Ishikawa (cell line): ENCODE data around the gene SHKBP1.

Experiments
- CEBPB ChIP-seq: IDR thresholded peaks from 2 replicates; pipeline ENCODE4 v1.6.1; 2012
- CREB1 ChIP-seq: IDR thresholded peaks from 2 replicates; pipeline ENCODE4 v1.6.1; 2012; ENCODE audit warnings: low read depth
- EGR1 ChIP-seq: IDR thresholded peaks from 2 replicates; pipeline ENCODE4 v1.6.1; 2012
- EP300 ChIP-seq: IDR thresholded peaks from 2 replicates; pipeline ENCODE4 v1.6.1; 2012; ENCODE audit warnings: borderline replicate concordance
- FOXM1 ChIP-seq: IDR thresholded peaks from 2 replicates; pipeline ENCODE4 v1.6.1; 2012; ENCODE audit warnings: low read depth, borderline replicate concordance
- NFIC ChIP-seq: IDR thresholded peaks from 2 replicates; pipeline ENCODE4 v1.6.1; 2012
- RAD21 ChIP-seq: IDR thresholded peaks from 2 replicates; pipeline ENCODE4 v1.6.1; 2012; ENCODE audit warnings: low read depth
- TAF1 ChIP-seq: IDR thresholded peaks from 2 replicates; pipeline ENCODE4 v1.6.1; 2012; ENCODE audit warnings: low read depth, mild to moderate bottlenecking
- TCF12 ChIP-seq: IDR thresholded peaks from 2 replicates; pipeline ENCODE4 v1.6.1; 2012; ENCODE audit warnings: low read depth
- TEAD4 ChIP-seq: IDR thresholded peaks from 2 replicates; pipeline ENCODE4 v1.6.1; 2012
- YY1 ChIP-seq: IDR thresholded peaks from 2 replicates; pipeline ENCODE4 v1.6.1; 2012; ENCODE audit warnings: low read depth
- ZBTB7A ChIP-seq: IDR thresholded peaks from 2 replicates; pipeline ENCODE4 v1.6.1; 2012; ENCODE audit warnings: low read depth
- TF ChIP-seq, protein P1 (sequence below): IDR thresholded peaks from 2 replicates; pipeline ENCODE4 v1.6.1; 2012
- TF ChIP-seq, protein P2 (sequence below): IDR thresholded peaks from 2 replicates; pipeline ENCODE4 v1.6.1; 2012
- TF ChIP-seq, protein P3 (sequence below): IDR thresholded peaks from 2 replicates; pipeline ENCODE4 v1.6.1; 2012; ENCODE audit warnings: low read depth, mild to moderate bottlenecking

The SHKBP1 gene

DNA sequence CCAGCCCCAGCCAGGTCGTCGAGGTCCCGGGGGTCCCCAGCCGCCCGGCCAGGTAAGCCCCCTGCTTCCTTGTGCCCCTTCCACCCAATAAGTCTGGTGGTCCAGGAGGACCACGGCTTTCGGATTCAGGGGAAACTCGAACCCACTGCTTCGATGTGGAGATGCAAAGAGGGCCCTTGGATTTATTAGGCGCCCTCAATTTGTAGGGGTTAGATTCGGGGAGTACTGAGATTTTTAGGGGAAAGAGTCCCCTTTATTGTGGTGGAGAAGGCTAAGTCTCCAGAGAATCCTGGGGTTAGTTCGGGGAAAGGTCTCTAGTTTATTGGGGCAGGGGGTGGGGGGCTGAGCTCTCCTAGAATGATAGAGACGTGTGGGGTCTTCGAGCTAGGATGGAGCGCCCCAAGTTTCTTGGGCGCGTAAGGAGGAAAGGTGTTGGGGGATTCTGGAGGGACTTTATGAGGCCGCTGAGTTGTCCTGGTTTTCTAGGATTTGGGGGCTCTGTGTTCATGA lies 20.7 kb downstream of the SHKBP1 start:
- TF ChIP-seq CREB1 (no peak), ZBTB7A (peak; percentile 26; the same call in 1 of the 2 replicates)

GRCh38 chr19:40598121-40598917 lies 21.6 kb downstream of the SHKBP1 start:
- TF ChIP-seq RAD21 (peak; percentile 96), FOXM1 (no peak), YY1 (no peak), CREB1 (no peak), NFIC (no peak), EGR1 (no peak), ZBTB7A (peak; percentile 46; the same call in 1 of the 2 replicates), TEAD4 (no peak)
- TF ChIP-seq, protein P1, sequence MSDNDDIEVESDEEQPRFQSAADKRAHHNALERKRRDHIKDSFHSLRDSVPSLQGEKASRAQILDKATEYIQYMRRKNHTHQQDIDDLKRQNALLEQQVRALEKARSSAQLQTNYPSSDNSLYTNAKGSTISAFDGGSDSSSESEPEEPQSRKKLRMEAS = no peak

DNA sequence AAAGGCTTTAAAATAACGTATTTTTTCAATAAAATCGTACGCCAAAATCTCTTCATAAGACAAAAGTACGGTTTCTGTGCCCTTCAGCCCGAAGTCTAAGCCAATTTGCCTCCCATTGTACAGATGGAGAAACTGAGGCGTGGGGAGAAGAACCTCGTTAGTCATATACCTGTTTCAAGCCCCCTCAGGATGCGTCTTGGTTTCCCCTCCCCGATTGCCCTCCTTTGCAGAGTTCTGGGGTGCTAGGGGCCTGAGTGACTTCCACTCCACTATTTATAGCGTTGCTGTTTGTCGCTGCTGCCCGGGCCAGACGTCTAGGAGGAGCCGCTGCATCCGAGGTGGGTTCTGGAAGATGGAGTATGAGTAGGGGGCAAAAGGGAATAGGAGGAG lies 22.2 kb downstream of the SHKBP1 start:
- TF ChIP-seq EGR1 = no peak
- TF ChIP-seq EP300 = no peak
- TF ChIP-seq TCF12 = no peak
- TF ChIP-seq CEBPB = no peak
- TF ChIP-seq, protein P2, sequence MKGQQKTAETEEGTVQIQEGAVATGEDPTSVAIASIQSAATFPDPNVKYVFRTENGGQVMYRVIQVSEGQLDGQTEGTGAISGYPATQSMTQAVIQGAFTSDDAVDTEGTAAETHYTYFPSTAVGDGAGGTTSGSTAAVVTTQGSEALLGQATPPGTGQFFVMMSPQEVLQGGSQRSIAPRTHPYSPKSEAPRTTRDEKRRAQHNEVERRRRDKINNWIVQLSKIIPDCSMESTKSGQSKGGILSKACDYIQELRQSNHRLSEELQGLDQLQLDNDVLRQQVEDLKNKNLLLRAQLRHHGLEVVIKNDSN = no peak
- TF ChIP-seq TAF1 = no peak
- no peak for TF ChIP-seq NFIC
- TF ChIP-seq YY1 = no peak
- TF ChIP-seq TEAD4 = no peak
- TF ChIP-seq ZBTB7A = no peak
- no peak for TF ChIP-seq FOXM1
- no peak for TF ChIP-seq RAD21
- TF ChIP-seq, protein P1 = no peak
- TF ChIP-seq CREB1 = no peak
- TF ChIP-seq, protein P3, sequence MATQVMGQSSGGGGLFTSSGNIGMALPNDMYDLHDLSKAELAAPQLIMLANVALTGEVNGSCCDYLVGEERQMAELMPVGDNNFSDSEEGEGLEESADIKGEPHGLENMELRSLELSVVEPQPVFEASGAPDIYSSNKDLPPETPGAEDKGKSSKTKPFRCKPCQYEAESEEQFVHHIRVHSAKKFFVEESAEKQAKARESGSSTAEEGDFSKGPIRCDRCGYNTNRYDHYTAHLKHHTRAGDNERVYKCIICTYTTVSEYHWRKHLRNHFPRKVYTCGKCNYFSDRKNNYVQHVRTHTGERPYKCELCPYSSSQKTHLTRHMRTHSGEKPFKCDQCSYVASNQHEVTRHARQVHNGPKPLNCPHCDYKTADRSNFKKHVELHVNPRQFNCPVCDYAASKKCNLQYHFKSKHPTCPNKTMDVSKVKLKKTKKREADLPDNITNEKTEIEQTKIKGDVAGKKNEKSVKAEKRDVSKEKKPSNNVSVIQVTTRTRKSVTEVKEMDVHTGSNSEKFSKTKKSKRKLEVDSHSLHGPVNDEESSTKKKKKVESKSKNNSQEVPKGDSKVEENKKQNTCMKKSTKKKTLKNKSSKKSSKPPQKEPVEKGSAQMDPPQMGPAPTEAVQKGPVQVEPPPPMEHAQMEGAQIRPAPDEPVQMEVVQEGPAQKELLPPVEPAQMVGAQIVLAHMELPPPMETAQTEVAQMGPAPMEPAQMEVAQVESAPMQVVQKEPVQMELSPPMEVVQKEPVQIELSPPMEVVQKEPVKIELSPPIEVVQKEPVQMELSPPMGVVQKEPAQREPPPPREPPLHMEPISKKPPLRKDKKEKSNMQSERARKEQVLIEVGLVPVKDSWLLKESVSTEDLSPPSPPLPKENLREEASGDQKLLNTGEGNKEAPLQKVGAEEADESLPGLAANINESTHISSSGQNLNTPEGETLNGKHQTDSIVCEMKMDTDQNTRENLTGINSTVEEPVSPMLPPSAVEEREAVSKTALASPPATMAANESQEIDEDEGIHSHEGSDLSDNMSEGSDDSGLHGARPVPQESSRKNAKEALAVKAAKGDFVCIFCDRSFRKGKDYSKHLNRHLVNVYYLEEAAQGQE = no peak

DNA sequence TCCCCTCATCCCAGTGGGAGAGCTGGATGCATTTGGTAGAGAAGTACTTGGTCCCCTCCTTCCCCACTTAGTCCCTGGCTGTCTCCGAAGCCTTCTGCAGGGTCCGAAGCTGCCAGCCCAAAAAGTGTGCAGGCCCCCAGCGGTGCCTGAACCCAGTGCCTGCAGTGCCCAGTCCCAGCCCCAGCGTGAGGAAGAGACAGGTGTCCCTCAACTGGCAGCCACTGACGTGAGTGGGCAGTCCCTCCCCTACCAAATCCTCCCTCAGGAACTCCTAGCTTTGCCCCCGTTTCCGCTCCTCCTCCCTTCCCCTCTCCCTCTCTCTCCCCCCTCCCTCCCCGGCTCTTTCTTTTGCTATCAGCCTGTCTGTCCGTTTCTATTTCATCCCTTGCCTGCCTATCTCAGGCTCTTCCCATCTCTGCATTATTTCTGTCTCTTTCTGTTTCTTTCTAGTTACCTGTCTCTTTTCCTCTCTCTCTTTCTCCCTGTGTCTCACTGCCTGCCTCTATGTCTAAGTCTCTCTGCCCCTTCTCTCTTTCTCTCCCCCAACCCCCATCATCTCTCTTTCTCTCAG lies 22.7 kb downstream of the SHKBP1 start:
- TF ChIP-seq EGR1 = no peak
- TF ChIP-seq, protein P2 = no peak
- no peak for TF ChIP-seq TAF1
- no peak for TF ChIP-seq EP300
- TF ChIP-seq, protein P1 = no peak
- TF ChIP-seq TEAD4 = no peak
- TF ChIP-seq, protein P3 = no peak
- no peak for TF ChIP-seq FOXM1
- no peak for TF ChIP-seq CREB1
- TF ChIP-seq ZBTB7A = no peak
- TF ChIP-seq RAD21 = no peak
- TF ChIP-seq NFIC = no peak

- no peak for TF ChIP-seq NFIC
These were observed 23.4 kb downstream of the SHKBP1 start for GRCh38 chr19:40599902-40600569.
